Amygdala (tissue), 56 donors: ENCODE measurements around the gene PCBP3.
"Not testable (repeated sequence)": the region's sequence is repeated elsewhere in the genome, so short reads cannot be mapped to it uniquely, and the experiment has no call there.

Experiments used
- DNase-seq, 56 donors: peaks; one replicate each; lab custom pipeline; 2025; lab: John Stamatoyannopoulos, UW

PCBP3 gene

GRCh38 chr21:45850181-45850580 lies 206.7 kb downstream of the PCBP3 start:
- no peak for DNase-seq

- not testable (repeated sequence) for DNase-seq
Observed at GRCh38 chr21:45852386-45852785, 208.9 kb downstream of the PCBP3 start.

- DNase-seq: no peak
Observed at GRCh38 chr21:45852886-45853400, 209.4 kb downstream of the PCBP3 start.

GRCh38 chr21:45853703-45854342 lies 210.3 kb downstream of the PCBP3 start:
- DNase-seq: no peak

- no peak for DNase-seq
Observed at GRCh38 chr21:45854690-45855247, 211.2 kb downstream of the PCBP3 start.

GRCh38 chr21:45855248-45855811 lies 211.8 kb downstream of the PCBP3 start:
- no peak for DNase-seq

- no peak for DNase-seq
Observed at GRCh38 chr21:45856442-45856841, 212.9 kb downstream of the PCBP3 start.

GRCh38 chr21:45856906-45857305 lies 213.4 kb downstream of the PCBP3 start:
- DNase-seq: no peak

GRCh38 chr21:45857761-45858160 lies 214.2 kb downstream of the PCBP3 start:
- DNase-seq: no peak

- no peak for DNase-seq
Observed at GRCh38 chr21:45858180-45858579, 214.7 kb downstream of the PCBP3 start.

- no peak for DNase-seq
Observed at GRCh38 chr21:45859041-45859761, 215.7 kb downstream of the PCBP3 start.

GRCh38 chr21:45859762-45860357 lies 216.3 kb downstream of the PCBP3 start:
- DNase-seq: no peak

GRCh38 chr21:45860493-45861155 lies 217.1 kb downstream of the PCBP3 start:
- no peak for DNase-seq

- no peak for DNase-seq
Observed at GRCh38 chr21:45861156-45861870, 217.8 kb downstream of the PCBP3 start.

GRCh38 chr21:45862543-45863207 lies 219.2 kb downstream of the PCBP3 start:
- no peak for DNase-seq

GRCh38 chr21:45863267-45863666 lies 219.7 kb downstream of the PCBP3 start:
- no peak for DNase-seq

- no peak for DNase-seq
Observed at GRCh38 chr21:45863751-45864150, 220.2 kb downstream of the PCBP3 start.

- DNase-seq: no peak
Observed at GRCh38 chr21:45864436-45864835, 220.9 kb downstream of the PCBP3 start.
